PC-3 (cell line): ENCODE data around the gene SDK2.

Experiments
- CTCF ChIP-seq: fragments of 300-600 bp; sonication (generic); conservative IDR thresholded peaks from 2 replicates; pipeline ENCODE4 v1.5.1; 2017; ENCODE audit warnings: antibody characterized with exemption, low read depth, mild to moderate bottlenecking, low read length
- EZH2phosphoT487 ChIP-seq: fragments of 300-600 bp; sonication (generic); IDR thresholded peaks from 2 replicates; pipeline ENCODE4 v1.6.1; 2018; ENCODE audit warnings: mild to moderate bottlenecking, antibody characterized with exemption, low read length, borderline replicate concordance

- no peak for TF ChIP-seq CTCF
- no peak for TF ChIP-seq EZH2phosphoT487
Observed at GRCh38 chr17:73338566-73339197, 305.6 kb downstream of the SDK2 start.
